GM18907 (cell line): ENCODE measurements around the gene PAQR6.
A peak's percentile ranks its signal among the peaks of the same experiment; 100 is the strongest.

ENCODE experiments used
- ATAC-seq: cut with Tn5 transposase; IDR thresholded peaks from one replicate; pipeline ENCODE4 v1.9.1; 2021; ENCODE audit warnings: mild to moderate bottlenecking, moderate library complexity; ENCODE audit not compliant: unreplicated experiment

The PAQR6 gene, protein sequence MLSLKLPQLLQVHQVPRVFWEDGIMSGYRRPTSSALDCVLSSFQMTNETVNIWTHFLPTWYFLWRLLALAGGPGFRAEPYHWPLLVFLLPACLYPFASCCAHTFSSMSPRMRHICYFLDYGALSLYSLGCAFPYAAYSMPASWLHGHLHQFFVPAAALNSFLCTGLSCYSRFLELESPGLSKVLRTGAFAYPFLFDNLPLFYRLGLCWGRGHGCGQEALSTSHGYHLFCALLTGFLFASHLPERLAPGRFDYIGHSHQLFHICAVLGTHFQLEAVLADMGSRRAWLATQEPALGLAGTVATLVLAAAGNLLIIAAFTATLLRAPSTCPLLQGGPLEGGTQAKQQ

DNA sequence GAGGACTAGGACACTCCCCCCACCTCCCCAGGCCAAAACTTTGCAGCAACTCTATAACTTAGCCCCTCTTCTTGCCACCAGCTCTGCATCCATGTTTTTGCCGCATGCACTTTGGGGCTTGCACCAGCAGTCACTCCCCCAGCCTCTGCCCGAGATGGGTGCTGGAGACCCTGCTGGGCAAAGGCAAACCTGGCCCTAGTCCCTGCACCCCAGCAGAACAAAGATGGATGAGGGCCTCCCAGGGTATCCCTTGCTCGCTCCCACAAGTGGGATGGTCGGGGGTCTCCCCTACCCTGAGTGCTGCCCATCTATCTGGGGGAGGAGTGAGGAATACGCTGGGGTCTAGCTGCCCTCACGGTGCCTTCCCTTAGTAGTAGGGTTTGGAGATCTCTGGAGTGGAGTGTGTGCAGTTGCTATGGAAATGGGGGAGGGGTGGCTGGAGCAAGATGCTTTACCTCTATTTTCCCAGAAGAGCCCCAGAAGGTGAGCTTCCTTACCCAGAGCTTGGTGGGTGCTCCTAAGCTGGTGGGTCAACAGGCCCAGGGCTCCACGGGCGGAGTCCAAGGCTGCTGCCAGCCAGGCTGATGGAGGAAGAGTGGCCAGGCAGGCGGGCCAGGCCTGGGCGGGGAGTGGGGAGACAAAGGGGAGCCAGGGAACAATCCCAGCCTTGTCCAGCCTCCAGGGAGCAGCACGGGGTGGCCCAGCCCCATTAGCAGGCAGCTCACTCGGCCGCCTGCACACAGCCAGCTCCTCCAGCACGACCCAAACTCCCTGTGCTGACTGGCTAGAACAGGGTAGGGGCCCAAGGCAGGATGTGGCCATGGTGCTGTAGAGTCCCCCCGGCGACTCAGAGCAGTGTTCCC lies at the start of gene PAQR6:
TSS of gene PAQR6 (minus strand) at position 597 of the 863 bp plus-strand sequence. CDS start 1,325 bp downstream, outside the sequence.
- no peak for ATAC-seq

DNA sequence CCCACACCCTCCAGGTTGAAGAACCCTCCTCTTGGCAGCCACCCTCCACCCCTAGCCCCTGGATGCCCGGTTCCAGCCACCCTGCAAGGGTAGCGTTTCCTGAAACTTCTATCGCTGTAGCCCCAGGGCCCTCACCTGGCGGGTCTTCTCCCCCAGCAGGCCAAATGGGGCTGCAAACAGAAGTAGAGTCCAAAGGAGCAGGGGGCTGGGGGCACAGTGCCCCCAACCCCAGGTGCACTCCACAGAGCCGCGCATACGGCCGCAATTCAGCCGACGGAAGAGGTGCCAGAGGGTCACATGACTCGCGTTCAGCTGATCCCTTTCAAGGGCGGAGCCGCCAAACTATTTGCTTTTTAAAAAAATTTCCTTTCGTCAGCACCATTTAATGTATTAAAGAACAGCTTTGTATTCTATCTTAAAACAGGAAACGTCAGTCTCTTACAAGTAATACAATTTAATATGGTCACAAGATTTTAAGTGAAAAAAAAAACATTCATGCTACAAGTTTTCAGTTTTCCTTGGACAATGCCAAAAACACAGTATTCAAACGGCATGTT lies 47.6 kb upstream of the PAQR6 start, which contains the start of gene GLMP:
TSS of gene GLMP (minus strand) at position 289 of the 557 bp plus-strand sequence. CDS start at position 255, 34 bp downstream.
- ATAC-seq = no peak

DNA sequence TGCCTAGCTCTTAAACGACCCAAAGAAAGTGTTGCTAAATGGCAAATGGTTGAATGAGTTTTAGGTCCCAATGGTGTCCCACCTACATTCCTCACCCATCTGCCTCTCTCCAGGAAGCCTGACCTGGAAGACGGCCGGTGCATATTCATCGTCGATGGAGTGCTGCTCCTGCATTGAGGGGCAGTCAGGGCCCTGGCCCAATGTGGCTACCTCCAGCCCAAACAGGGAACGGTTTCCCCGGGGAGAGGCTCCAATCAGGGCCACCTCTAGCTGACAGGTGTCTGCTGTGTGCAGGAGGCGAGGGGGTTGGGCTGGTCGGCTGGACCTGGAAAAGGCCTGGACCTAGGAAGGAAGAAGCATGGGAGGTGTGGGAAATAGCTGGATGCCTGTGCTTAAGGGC lies 46.0 kb upstream of the PAQR6 start:
- ATAC-seq = no peak

DNA sequence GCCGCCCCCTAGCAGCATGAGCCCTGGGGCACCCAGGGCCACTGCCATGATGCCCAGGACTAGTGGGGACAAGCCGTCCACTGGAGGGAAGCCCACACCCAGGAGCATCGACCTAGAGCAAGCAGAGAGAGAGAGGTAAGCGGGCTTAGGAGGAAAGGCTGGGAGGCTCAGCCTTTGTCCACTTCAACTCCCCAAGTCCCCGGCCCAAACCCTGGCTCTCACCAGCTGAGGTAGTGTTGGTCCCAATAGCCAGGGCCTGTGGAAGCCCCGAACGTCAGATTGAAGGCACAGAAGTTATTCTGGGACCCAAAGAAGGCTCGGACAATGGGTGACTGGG lies 45.2 kb upstream of the PAQR6 start:
- no peak for ATAC-seq

DNA sequence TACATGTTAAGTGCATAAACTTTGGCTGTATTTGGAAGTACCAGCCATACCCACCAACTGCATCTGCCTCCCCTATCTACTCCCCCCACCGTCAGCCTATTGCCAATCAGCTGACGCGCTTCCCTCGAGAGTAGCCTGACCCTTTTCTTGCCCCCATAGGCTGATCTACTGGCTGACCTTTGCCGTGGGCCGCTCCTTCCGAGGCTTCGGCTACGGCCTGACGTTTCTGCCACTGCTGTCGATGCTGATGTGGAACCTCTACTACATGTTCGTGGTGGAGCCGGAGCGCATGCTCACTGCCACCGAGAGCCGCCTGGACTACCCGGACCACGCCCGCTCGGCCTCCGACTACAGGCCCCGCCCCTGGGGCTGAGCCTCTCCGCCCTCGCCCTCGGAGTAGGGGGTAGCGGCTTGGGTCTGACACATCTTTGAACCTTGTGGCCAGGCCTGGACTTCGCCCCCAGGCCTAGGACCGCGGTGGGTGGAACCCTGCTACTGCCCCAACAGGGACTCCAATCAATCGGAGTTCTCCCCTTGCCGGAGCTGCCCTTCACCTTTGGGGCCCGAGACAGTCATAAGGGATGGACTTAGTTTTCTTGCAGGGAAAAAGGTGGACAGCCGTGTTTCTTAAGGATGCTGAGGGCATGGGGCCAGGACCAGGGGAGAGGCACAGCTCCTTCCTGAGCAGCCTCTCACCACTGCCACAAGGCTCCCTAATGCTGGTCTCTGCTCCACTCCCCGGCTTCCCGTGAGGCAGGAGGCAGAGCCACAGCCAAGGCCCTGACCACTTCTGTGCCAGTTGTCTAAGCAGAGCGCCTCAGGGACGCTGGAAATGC lies 43.6 kb upstream of the PAQR6 start:
- ATAC-seq = no peak

DNA sequence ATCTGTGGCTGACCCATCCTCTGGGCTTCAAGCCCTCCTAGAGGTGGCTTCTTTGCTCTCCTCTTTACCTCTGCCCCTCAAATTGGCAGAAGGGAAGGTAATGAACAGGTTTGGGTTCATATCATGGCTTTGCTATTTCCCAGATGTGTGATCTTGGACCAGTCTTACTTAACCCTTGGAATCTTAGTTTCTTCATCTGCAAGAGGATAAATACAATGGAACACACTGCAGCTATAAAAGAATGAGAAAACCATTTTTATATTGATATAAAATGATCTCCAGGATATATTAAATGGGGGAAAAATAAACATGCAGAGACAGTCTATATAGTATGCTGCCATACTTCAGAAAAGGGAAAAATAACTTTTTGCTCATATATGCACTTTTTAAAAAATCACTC lies 42.0 kb upstream of the PAQR6 start:
- no peak for ATAC-seq

DNA sequence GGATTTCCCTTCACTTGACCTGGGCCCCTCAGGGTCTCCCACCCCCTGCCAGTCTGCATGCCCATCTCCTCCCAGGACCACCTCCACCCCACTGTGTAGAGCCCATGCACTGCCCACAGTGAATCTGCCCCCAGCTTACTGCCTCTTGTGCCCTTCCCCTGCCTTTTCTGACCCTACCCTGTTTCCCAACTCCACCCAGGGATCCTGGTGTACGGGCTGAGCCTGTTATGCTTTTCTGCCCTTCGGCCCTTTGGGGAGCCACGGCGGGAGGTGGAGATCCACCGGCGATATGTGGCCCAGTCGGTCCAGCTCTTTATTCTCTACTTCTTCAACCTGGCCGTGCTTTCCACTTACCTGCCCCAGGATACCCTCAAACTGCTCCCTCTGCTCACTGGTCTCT lies 38.2 kb upstream of the PAQR6 start:
- no peak for ATAC-seq

DNA sequence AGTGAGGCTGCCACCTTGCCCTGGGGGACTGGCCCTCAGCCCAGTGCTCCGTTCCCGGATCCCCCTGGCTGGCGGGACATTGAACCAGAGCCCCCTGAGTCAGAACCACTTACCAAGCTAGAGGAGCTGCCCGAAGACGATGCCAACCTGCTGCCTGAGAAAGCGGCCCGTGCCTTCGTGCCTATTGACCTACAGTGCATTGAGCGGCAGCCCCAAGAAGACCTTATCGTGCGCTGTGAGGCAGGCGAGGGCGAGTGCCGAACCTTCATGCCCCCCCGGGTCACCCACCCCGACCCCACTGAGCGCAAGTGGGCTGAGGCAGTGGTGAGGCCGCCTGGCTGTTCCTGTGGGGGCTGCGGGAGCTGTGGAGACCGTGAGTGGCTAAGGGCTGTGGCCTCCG lies 37.6 kb upstream of the PAQR6 start:
- ATAC-seq = no peak

DNA sequence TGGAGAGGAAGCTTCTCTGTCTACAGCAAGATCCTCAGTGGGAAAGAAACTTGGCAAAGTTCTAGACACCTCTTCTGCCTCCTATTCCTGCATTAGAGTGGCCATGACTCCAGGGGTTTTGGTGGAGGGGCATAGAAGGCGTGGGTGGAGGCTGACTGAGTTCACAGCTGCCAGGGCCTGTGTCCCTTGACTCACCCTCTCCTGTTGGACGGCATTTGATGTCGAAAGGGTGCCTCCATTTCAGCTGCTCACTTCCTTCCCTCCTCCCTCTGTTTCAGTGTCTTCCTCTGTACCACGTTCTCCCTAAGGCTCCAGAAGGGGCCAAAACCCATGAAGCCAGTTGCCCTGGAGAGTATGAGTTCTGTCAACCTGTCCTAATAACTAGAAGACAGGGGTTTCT lies 36.9 kb upstream of the PAQR6 start:
- no peak for ATAC-seq

DNA sequence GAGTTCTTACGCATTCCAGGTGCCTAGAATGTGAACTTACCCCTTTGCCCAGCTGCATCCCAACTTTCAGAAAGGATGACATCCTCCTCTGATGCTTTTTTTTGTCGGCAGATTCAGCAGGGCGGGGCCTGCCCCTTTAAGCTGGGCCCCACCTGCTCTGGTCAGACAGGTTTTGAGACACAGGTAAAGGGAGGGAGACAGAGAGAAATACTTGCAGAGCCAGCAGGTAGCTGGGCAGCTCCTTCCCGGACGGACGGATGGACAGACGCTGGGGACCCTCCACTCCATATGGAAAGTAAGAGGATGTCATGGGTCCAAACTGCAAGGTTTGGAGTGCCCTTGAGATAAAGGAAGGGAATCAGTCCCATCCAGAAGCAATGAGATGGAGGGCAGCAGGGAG lies 36.3 kb upstream of the PAQR6 start, which contains the start of gene TMEM79:
TSS of gene TMEM79 (plus strand) at position 214 of the 400 bp plus-strand sequence. CDS start 902 bp downstream, outside the sequence.
- ATAC-seq = no peak

DNA sequence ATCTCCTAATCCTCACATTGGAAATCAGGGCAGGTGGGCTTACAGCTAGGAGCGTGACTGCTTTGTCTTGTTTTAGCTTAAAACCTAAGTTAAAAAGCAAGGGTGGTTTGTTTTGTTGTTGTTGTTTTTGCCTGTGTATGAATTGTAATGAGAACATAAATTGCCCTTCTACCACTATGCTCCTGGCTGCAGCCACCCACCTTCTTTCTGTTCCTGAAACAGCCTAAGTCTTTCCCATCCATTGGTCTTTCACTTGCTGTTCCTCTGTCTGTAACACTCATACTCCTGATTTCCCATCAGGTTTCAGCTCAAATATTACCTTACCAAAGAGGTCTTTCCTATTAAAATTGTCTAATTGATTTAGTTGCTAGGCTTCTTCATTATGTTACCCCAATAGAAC lies 35.7 kb upstream of the PAQR6 start:
- no peak for ATAC-seq

DNA sequence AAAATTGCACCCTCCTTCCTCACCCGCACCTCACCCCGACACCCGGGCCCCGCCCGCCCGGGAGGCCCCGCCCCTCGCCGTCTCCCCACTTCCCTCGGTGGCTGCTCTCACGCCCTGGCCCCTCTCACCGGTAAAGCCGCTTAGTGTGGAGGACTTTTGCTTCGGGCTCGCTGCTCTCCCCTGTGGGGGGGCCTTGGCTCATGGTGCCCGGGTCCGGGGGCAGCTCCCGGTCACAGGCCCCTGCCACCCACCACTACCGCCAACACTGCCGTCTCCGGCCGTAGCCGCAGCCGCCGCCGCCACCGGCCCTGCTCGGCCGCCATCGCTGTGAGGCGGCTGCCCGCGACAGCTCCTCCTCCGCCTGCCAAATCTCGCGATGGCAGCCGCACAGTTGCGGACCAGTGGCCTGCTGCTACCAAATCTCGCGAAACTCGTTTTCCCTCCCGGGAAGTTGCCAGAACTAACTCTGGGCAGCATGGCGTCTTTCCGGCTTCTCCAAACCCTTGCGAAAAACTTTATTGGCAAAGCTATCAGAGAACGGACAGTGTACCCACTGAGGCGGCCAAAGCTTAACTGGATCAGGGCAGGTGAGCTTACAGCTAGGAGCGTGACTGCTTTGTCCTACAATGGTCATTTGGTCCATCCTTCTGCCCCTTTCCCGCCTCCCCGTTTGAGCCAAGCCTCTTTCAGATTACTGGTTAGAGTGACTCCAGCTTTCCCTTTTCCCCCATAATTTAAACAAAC lies 34.8 kb upstream of the PAQR6 start, which contains the start of gene SMG5:
TSS of gene SMG5 (minus strand) at position 347 of the 744 bp plus-strand sequence. CDS start at position 202, 145 bp downstream.
- peak; percentile 84 for ATAC-seq

DNA sequence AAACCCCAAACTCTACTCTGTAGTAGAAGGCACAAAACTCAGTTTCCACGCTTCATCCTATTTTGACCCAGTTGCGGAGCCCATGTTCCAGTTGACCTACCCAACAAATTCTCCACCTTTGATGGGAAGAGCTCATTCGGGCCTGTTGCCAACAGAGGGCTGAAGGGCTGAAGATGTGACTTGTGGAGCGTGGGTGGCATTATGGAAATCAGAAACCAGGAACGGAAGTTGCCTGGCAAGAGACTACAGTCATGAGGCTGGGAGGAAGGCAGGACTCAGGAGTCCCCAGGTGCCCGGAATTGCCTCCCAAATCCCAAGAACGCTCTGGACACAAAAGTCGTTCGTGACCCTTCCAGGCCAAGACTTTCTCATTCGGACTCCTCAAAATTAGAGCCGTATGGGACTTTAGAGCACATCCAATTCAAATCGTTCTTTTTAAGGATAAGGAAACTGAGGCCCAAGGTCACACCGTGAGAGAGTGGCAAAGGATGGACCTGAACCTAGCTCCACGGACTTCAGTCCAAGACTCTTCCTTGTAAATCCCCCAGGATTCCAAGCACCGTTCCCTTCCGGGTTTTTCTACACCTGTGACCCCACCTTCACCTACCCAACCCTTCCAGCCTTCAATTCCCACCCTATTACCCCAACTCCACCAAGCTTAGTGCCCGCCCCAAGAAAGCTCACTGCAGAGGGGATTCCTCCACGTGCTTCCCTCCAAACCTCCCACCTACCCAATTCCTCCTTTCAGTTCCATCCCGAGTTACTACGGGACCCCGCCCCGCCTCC lies 34.0 kb upstream of the PAQR6 start:
- ATAC-seq = peak; percentile 10

DNA sequence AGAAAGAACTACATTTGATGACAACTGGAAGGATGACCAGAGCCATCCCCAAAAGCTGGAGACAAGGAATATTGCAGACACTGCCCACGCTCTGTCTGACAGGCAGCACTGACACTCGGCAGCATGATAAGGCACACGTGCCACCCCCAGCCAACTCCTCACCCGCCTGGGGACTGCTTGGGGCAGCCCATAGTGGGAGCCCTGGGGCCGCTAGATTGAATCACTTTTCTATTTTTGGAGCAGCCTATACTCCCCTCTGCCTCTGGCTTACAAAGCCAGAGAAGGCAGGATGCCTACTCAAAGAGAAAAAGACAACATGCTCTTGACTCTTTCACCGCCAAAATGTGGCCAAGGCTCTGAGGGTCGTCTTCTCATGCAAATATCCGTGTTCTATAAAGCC lies 33.4 kb upstream of the PAQR6 start:
- peak; percentile 42 for ATAC-seq

DNA sequence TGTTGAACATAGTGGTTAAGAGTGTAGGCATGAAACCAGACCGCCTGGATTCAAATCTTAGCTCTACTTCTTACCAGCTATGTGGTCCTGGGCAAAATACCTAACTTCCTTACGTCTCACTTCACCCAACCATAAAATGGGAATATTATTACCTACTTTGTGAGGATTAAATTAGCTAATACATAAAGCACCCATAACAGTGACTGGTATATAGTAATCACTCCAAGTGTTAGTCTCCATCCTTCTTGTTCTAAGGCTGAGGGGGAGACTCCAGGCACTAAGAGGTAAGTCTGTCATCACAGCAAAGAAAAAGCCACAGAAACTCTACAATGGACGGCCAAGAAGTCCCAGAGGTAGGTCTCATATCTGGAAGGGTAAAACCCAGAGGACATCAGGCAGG lies 32.0 kb upstream of the PAQR6 start:
- ATAC-seq = no peak

DNA sequence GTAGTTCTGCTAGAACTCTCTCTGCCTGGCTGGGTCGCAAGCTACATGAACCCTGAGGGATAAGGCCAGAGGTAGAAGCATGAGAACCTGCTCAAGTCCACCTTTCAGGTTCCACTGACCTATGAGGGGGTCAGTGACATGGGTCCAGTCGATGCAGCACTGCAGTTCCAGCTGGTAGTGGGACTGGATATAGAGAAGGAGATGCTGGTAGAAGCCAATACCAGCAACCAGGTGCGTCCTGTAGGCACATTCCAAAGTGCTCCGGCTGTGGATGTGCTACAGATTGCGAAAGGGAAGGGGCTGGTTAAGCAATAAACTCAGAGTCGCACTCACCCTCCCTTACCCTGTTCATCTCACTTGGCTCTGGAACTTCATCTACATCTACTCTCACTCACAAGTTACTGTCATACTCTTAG lies 29.1 kb upstream of the PAQR6 start:
- ATAC-seq = no peak

DNA sequence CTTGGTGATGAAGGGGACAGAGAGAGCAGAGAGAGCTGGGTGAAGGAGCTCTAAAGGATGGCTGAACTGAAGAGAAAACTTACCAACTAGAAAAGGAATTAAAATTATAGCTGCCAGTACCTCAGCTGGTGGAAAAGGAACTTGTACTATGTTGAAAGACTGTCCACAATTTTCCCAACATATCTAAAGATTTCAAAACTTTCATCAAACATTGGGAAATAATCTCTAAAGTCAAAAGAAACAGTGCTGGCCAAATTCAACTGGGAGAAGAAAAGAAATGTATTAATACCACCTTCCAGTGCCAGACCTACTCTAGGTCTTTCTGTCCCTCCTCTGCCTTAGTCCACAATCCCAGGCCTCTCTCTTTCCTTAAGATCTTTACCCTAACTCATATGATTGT lies 28.7 kb upstream of the PAQR6 start:
- no peak for ATAC-seq

DNA sequence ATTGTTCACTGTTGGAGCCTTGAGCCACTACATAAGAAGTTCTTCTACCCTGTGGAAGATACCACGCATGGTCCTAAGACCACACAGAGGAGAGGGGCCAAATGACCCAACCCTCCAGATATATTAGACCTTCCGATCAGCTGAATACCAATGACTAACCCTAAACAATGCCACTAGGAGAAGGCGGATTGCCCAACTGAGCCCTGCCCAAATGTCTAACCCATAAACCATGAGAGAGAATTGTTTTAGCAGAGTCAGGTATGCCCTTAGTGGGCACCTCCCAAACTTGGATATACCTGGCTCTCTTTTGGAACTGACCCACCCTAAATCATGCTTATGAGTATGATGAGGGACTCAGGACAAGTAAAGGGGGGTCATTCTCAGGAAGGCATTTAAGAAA lies 22.5 kb upstream of the PAQR6 start:
- ATAC-seq = no peak

DNA sequence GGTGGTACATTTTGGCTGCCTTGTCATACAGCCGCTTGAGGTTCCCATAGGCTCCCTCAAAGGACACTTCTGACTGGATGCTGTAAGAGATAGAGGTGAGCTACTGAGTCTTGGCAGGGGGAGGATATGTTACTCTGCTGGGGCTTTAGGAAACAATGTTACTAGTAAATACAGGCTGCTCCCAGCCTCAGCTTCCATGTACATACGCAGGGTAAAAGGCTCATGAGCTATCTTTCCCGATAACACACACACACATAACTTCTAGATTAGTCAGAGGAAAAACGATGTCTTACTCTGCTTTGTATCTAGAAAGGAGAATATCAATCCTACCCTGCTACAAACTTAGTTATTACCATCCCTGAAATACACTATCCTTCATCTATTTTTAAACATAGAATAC lies 20.5 kb upstream of the PAQR6 start:
- ATAC-seq = no peak
